OCI-LY3 (cell line): ENCODE results near the gene ASB6.

Experiments
- H2AFZ ChIP-seq: fragments of 200-600, 300-600 bp; shearing (Covaris generic); 2 replicates; pipeline ENCODE4 v1.6.0; 2014; ENCODE audit warnings: antibody characterized with exemption, low read depth, low read length
- H3K27ac ChIP-seq: fragments of 200-600, 300-600 bp; sonication (generic); 2 replicates; pipeline ENCODE4 v1.5.1; 2014; ENCODE audit warnings: mild to moderate bottlenecking, low read length, moderate library complexity, mixed read lengths
- H3K27me3 ChIP-seq: fragments of 200-600, 300-600 bp; sonication (generic); 2 replicates; pipeline ENCODE4 v1.6.1; 2014; ENCODE audit warnings: low read depth, low read length, mixed read lengths
- H3K36me3 ChIP-seq: fragments of 200-600, 300-600 bp; sonication (generic); replicated peaks from 2 replicates; pipeline ENCODE3; 2014; ENCODE audit warnings: low read depth, low read length, mixed read lengths
- H3K4me1 ChIP-seq: fragments of 300-600, 200-600 bp; sonication (generic); 2 replicates; pipeline ENCODE4 v1.6.1; 2014; ENCODE audit warnings: low read length, mixed read lengths
- H3K4me2 ChIP-seq: fragments of 200-600, 300-600 bp; sonication (generic); 2 replicates; pipeline ENCODE4 v1.6.1; 2014; ENCODE audit warnings: low read length, mixed read lengths
- H3K4me3 ChIP-seq: fragments of 300-600, 200-600 bp; sonication (generic); 2 replicates; pipeline ENCODE4 v1.5.1; 2014; ENCODE audit warnings: antibody characterized with exemption, mild to moderate bottlenecking, low read length, moderate library complexity
- H3K79me2 ChIP-seq: fragments of 300-600, 200-600 bp; shearing (Covaris generic); 2 replicates; pipeline ENCODE4 v1.6.1; 2014; ENCODE audit warnings: mild to moderate bottlenecking, low read length, mixed read lengths
- H3K9ac ChIP-seq: fragments of 300-600, 200-600 bp; shearing (Covaris generic); 2 replicates; pipeline ENCODE4 v1.6.0; 2014; ENCODE audit warnings: mild to moderate bottlenecking, low read length, moderate library complexity
- H3K9me3 ChIP-seq: fragments of 200-600, 300-600 bp; shearing (Covaris generic); 2 replicates; pipeline ENCODE4 v1.6.1; 2014; ENCODE audit warnings: low read length, mixed read lengths; ENCODE audit not compliant: insufficient read depth
- H4K20me1 ChIP-seq: fragments of 200-600, 300-600 bp; sonication (generic); 2 replicates; pipeline ENCODE4 v1.6.1; 2016; ENCODE audit warnings: low read length, mixed read lengths; ENCODE audit not compliant: insufficient read depth
- CTCF ChIP-seq: fragments of 200-600, 300-600 bp; sonication (generic); IDR thresholded peaks from 2 replicates; pipeline ENCODE4 v1.5.1; 2014; ENCODE audit warnings: antibody characterized with exemption, low read length, low read depth
- EZH2phosphoT487 ChIP-seq: fragments of 200-600 bp; shearing (Covaris generic); IDR thresholded peaks from 2 replicates; pipeline ENCODE4 v1.6.1; 2018; ENCODE audit warnings: antibody characterized with exemption, mixed run types, low read depth

The ASB6 gene

DNA sequence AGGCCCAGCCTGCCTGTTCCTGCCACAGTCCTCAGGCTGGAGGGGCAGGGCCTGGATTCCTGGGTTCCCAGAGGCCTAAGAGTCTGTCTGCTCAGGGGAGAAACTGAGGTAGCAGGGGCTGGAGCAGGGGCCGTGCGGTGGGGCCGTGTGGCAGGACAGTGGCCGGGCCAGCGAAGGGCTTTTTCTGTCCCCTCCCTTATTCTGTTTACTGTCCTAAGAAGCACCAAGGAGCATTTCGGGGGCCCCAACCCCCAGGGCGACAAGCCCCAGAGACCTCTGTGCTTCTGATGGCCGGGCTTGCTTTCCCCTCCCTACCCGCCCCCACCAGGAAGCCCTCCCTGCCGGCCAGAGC is 6.8 kb upstream of the ASB6 start:
- Histone ChIP-seq H3K36me3 (no peaks in the 10 kb centered on the region), H3K79me2 (no peaks in the 10 kb centered on the region), H2AFZ (no peak overlapping the region), H3K9me3 (no peaks in the 10 kb centered on the region), H3K9ac (no peak overlapping the region), H3K4me2 (no peak overlapping the region), H4K20me1 (no peaks in the 10 kb centered on the region), H3K27ac (no peak overlapping the region), H3K27me3 (no peaks in the 10 kb centered on the region), H3K4me1 (no peaks in the 10 kb centered on the region), H3K4me3 (no peak overlapping the region)
- TF ChIP-seq EZH2phosphoT487 (no peak), CTCF (no peak)

DNA sequence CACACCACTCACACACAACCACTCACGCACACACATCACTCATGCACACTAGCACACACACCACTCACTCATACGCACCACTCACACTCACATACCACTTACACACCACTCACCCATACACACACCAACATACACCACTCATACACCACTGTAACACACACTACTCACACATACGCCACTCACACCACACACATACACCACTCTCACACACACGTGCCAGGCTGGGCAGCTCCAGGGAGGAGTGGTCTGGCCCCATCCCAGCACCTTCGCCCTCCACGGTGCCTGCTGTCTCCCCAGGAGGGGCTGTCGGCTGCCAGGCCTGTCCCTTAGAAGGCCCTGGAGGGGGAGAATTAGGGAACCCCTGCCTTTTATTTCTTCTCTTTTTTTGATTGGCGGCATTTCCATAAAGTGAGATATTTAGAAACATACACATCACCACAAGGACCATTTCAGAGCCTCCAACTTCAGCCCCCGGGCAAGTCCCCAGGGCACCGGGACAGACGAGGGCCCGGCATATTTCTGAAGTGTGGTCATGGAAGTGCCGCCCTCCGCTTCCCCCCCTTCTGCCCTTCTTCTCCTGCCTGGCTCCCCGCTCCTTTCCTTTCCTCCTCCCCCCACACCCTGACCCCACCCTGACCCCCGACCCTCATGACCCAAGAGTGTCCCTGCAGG is 6.3 kb upstream of the ASB6 start:
- Histone ChIP-seq H3K9me3 (no peaks in the 10 kb centered on the region), H3K27ac (no peak overlapping the region), H3K4me2 (no peak overlapping the region), H3K9ac (no peak overlapping the region), H3K27me3 (no peaks in the 10 kb centered on the region), H3K79me2 (no peaks in the 10 kb centered on the region), H3K4me3 (no peak overlapping the region), H3K4me1 (no peaks in the 10 kb centered on the region), H2AFZ (no peak overlapping the region), H4K20me1 (no peaks in the 10 kb centered on the region), H3K36me3 (no peaks in the 10 kb centered on the region)
- TF ChIP-seq EZH2phosphoT487 (no peak), CTCF (no peak)

DNA sequence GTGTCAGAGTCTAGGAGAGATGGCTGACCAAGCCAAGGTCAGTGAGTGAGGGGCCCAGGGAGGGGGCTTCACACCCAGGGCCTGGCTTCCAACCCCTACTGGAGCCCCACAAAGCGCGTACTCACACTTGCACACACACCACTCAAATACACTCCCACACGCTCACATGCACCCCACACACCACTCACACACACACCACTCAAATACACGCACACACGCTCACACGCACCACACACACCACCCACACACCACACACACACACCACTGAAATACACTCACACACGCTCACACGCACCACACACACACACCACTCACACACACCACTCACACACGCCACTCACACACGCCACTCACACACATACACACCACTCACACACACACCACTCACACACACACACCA is 5.7 kb upstream of the ASB6 start:
- Histone ChIP-seq H4K20me1 (no peaks in the 10 kb centered on the region), H3K4me2 (no peak overlapping the region), H2AFZ (no peak overlapping the region), H3K4me1 (no peaks in the 10 kb centered on the region), H3K36me3 (no peaks in the 10 kb centered on the region), H3K9ac (no peak overlapping the region), H3K79me2 (no peaks in the 10 kb centered on the region), H3K4me3 (no peak overlapping the region), H3K9me3 (no peaks in the 10 kb centered on the region), H3K27me3 (no peaks in the 10 kb centered on the region), H3K27ac (no peak overlapping the region)
- TF ChIP-seq EZH2phosphoT487 (no peak), CTCF (no peak)

- no peaks in the 10 kb centered on the region for H3K4me1 ChIP-seq
- no peaks in the 10 kb centered on the region for H3K36me3 ChIP-seq
- no peaks in the 10 kb centered on the region for H4K20me1 ChIP-seq
- no peak overlapping the region for H3K27ac ChIP-seq
- no peak overlapping the region for H2AFZ ChIP-seq
- H3K4me2 ChIP-seq = no peak overlapping the region
- no peak overlapping the region for H3K4me3 ChIP-seq
- H3K9me3 ChIP-seq = no peaks in the 10 kb centered on the region
- TF ChIP-seq CTCF = no peak
- TF ChIP-seq EZH2phosphoT487 = no peak
- no peak overlapping the region for H3K9ac ChIP-seq
- H3K79me2 ChIP-seq = peaks cover 3% of the 10 kb centered on the region
- no peaks in the 10 kb centered on the region for H3K27me3 ChIP-seq
These were observed 4.7 kb upstream of the ASB6 start for GRCh38 chr9:129646654-129647053.
